HG02798 (cell line): ENCODE measurements around the gene TMED7.

Experiments used
- ATAC-seq: cut with Tn5 transposase; IDR thresholded peaks from one replicate; pipeline ENCODE4 v1.9.1; 2021; ENCODE audit warnings: mild to moderate bottlenecking; ENCODE audit not compliant: unreplicated experiment, poor library complexity

TMED7 gene

DNA sequence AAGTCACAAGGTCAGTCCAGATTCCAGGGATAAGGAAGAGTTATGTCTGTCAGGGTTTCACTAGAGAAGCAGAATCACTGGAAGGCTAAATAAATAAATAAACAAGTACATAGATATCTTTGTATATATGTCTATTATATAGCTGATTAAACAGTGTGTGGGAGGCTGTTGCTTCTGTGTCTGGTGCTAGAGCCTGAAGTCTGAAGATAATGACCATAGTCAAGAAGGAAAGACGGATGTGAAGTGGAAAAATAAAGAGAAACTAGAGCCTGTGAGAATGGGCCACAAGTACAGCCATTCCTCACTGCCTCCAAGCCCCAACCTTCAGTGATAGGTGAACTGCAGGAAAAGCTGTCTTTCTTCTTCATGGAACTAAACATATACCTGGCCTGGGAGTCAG is 4.1 kb upstream of the TMED7 start:
- no peak for ATAC-seq

GRCh38 chr5:115627295-115627865 is 1.5 kb upstream of the TMED7 start:
- no peak for ATAC-seq

GRCh38 chr5:115626445-115626823 is 598 bp upstream of the TMED7 start:
- peak; percentile 29 for ATAC-seq

GRCh38 chr5:115624994-115625393 is 842 bp downstream of the TMED7 start:
- ATAC-seq, result no peak

DNA sequence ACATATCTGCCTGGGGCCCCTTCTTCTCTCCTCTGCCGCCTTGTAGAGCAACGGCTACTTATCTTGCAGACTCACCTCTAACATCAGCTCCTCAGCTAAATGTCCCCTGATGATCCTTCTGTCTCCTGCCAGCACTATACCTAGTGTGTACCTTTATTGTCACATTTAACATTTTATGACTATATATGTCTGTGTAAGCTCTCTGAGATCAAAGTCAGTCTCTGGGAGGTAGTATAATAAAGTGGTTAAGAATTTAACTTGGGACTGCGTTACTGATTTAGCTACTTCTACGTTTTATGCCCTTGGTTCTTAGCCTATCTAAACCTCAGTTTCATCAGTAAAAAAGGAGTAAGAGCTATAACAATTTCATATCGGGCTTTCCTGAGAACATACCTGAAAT is 2.2 kb downstream of the TMED7 start:
- ATAC-seq, result no peak

DNA sequence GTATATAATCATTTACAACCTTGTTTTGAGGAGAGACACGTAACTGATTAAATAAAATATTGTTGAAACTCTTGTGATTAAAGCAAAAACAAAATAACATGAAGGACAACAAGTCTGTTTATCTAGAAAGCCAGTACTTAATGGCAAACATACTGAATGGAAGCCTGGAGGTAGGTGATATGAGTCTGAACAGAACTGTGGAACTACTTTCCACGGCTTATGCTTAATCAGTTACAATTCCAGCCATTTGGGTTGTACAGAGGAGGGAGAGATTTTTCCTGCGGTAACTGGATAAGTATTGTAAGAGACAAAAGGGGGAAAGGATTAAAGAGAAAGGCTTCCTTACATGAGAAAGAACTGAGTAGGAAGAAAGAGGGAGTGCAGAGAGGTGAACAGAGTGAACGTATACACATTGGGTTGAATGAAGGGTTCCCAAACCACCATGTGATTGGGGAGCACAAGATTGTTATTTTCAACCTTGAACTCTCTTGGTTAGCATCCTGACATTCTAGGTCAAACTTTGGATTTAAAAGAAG is 4.4 kb downstream of the TMED7 start:
- ATAC-seq, result no peak

DNA sequence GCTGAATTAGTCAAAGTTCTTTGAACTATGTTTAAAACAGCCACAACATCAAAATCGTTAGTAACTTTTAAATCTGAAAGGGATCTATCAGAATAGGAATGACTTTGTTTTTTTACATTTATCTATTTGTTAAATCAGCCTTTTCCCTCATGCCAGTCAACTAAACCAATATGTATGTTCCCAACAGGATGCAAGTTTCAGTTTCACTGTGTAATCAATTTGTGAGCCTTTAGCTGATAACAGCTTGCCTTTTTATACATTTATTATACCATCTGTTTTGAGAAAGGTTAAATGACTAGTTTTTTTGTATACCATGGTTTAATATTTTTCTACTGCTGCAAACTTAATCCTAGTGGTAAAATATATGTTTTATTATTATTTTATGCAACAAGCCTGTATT is 8.9 kb downstream of the TMED7 start:
- no peak for ATAC-seq

DNA sequence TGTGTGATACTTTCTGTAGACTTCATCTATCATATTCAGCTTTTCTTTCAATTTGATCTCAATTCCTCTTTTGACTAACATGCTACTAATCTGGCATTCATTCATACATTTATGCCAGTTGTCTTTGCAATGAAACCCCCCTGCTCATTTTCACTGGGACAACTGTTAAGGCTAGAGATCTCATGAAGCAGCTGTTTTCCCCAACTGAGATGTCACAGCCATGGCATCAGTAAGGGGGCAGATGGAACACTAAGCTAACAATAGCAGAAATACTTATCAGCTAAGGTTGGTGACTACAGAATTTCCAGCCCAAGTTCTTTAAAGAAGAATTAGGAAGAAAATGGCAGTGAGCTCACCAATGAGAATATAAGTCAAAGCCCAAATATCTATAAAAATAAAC is 9.4 kb downstream of the TMED7 start:
- no peak for ATAC-seq

DNA sequence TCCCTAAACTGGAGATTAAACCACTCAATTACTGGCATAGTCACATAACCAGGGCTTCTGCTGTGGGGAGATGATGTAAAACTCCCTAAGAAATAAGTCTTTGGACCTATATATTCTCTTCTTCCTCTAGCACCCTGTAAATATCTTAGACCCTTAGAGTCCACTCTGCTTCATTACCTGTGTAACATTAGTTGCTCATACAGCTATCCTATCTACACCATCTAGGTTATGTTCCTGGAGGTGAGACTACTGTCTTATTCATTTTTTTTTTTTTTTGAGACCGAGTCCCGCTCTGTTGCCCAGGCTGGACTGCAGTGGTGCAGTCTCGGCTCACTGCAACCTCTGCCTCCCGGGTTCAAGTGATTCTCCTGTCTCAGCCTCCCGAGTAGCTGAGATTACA is 14.0 kb downstream of the TMED7 start:
- ATAC-seq, result no peak

- ATAC-seq, result no peak
These were observed 17.9 kb downstream of the TMED7 start for GRCh38 chr5:115607935-115608334.

DNA sequence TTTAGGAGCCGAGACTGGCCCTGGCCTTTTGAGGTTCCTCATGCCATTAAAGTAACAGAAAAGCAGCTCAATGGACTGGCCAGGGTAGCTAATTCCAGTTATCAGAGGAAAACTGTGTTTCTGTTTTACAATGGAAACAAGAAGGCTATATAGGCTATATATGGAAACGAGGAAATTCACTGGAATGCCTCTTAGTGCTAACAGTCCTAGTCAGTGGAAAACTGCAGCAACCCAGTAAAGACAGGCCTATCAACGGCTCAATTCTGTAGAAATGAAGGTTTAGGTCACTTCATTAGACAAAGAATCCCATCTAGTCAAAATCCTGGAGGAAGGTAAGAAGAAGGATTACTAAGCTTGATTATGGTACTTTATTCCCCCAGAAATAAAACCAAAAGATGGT is 20.4 kb downstream of the TMED7 start:
- no peak for ATAC-seq

DNA sequence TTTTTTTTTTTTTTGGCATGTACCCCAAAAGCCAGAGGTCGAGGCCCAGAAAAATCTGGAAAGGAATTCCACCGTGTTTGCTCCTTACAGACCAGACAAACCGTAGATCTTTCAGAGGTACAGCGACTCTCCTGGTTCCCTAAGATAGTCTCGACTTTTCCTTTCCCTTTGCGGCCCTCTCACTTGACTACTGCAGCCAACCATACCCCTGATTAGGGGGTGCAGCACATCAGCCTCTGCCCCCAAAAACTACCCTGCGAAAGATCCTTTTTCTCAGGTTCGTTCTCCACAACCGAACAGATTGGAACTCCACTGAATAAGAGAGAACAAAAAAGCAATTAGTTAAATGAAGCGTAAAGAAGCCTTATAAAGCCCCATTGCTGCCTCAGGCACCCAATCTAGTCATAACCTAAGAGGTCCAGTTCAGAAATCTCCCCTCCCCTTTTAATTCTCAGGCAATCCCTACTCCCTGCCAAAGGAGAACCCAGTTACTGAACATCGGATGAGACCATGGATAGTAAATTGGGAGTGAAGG is 23.2 kb downstream of the TMED7 start:
- peak; percentile 9 for ATAC-seq

DNA sequence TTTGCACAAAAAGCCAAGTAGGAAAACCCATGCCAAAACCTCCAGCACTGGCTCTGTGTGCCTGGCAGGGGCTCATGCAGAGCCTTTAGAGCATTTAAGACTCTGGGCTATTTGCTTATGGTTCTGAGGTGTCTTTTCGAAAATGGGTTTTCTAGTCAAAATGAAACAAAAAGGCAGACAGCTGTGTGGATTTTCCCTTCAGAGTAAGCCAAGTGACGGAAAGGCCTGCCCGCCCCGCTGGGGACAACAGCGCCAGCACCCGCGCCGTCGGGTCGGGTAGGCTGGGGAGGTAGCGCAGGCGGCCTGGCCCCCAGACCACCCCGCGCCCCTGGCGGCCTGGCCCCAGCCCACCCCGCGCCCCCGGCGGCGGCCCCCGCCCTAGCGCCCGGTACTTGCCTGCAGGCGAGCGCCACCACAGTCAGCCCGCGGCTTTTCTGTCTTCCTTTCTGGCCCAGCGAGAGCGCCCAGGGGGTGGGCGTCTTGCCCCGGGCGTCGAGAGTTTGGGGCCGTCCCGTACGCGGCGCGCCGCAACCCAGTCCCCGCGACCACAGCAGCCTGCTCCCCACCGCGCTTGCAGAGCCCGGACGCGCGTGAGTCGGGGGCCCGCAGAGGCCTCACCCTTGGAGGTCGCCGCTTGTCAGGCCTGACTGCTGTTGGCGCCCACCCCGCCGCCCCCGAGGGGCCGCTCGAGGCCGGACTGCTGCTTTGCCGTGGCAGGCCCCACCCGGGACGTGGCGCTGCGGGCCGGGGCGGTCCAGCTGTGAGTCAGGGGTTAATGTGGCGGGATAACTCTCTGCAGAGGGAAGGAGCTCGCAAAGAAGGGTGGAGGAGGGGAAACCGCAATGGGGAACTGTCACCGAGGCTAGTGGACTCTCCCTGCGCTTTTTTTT is 23.9 kb downstream of the TMED7 start, which contains the start of gene TICAM2:
TICAM2 (minus strand) TSS at position 779 of the 890 bp plus-strand sequence. CDS start 21,223 bp downstream, outside the sequence.
- ATAC-seq, result peak; percentile 81

DNA sequence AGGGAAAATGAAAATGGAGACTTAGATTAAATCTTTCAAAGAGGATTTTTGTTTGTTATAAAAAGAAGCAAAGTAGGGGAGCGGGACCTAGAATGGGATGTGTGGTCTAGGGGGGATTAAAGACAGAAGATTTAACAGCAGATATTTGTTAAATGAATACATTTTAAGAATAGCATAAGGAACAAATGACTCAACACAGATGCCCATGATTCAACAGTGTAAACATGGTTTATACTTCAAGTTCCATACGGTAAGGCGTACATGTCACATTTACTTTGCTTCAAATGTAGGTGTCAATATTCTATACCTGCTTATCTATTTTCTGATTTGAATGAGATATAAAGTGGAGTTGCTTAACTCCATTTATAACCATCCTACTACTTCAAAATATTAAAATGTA is 25.1 kb downstream of the TMED7 start:
- no peak for ATAC-seq

GRCh38 chr5:115599924-115600323 is 25.9 kb downstream of the TMED7 start:
- no peak for ATAC-seq

GRCh38 chr5:115599502-115599901 is 26.3 kb downstream of the TMED7 start:
- ATAC-seq, result peak; percentile 37

DNA sequence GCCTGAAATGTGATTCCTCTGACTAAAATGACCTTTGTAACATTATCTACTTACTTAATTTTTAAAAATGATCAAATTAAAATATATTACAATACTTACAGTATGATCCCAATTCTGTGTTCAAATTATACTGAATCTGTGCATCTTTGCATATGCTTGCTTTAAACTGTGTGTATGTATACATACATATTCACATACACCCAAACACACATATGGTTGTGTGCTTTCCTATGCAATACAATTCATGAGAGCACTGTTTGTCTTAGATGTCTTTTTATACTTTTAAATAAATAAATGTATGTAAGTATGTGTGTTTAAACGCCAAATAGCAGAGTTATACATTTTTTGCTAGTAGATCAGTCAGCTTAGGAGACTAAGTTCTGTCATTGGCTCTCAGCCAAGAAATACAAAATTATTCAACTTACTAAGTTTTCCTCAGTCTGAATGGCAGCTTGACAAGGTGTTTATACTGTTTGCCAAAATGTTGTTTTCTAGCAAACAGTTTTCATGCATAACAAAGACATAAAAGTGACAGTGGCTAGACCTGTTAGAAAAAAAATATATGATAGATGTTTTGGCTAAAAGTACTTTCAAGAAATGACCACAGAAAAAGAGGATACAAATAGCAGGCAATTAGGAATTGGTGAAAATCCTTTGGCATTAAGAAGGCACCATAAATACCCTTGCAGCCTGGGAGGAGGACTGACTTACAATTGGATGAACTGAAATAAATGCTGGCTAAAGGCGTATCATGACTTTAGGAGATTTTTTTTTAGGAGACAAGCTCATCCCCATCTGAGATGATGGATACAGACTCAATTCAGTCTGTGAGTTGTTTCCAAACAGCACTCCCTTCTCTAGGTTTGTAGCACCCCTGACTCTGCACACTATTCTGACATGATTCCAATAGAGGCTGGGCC is 31.4 kb downstream of the TMED7 start:
- ATAC-seq, result no peak

GRCh38 chr5:115589043-115589442 is 36.8 kb downstream of the TMED7 start:
- ATAC-seq, result no peak

DNA sequence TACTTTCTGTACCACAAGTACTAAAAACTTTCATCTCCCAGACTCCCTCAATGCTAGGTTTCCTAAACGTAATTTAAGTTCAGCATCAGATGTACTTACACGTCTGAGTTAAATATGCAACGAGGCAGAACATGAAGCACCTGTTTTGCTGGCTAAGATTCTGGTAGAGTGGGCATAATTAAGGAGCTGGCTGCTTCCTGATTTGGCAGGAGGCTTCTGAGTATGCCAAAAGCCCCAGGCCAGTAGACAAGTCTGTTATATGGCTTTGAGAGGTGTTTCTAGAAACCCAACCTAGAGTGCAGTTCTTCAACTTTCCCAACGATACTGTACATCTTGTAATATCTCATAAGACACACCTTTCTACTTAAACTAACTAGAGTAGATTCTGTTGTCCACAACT is 37.2 kb downstream of the TMED7 start:
- ATAC-seq, result no peak

GRCh38 chr5:115586525-115587146 is 39.2 kb downstream of the TMED7 start:
- ATAC-seq, result no peak
